ENCODE data around the gene ZBTB4.

The ZBTB4 gene

DNA sequence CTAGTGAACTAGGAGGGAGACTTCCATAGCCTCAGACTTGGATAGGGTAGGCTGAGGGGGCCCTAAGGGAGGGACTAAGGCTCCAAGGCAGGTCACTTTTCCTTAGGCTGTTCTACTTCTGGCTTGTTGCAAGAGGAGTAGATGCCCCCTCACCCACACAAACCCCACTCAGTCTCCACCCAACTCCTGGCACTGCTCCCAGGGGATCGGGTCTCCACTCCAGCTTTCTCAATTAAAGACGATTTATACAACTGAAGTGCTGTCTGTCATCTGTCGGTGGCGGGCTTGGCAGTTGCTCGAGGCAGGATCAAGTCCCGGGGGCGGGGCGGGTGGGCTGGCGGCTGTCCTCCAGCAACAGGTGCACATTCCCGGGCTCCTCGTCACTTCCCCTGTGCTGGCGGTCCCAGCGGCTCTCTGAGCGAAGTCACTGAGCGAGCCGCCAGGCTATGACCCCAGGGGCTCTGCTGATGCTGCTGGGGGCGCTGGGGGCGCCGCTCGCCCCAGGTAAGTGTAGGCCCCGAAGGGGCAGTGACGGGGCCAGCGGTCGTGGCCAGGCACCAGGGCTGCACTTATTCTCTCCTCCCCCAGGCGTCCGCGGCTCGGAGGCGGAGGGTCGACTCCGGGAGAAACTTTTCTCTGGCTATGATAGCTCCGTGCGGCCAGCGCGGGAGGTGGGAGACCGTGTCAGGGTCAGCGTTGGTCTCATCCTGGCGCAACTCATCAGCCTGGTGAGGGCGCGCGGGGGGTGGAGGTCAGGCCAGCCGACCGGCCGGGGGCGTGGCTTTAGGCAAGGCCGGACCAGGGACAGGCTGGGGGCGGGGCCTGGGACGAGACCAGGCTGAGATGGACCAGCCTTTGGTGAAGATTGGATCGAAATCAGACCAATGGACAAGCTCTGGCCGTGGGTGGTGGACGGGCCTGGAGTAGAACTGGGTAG lies 34.5 kb downstream of the ZBTB4 start, which contains the start of gene CHRNB1:
TSS of gene CHRNB1 (plus strand) at position 380 of the 937 bp plus-strand sequence. CDS start at position 447, 67 bp downstream.
- DNase-seq: peak; percentile 39
- H3K79me2 ChIP-seq (ENCODE audit: insufficient read depth, low read length): no peaks in the 10 kb centered on the region
- no peaks in the 10 kb centered on the region for H3K36me3 ChIP-seq (ENCODE audit: insufficient read depth, low read length)
- no peak within 1 kb of the TSS for H3K27ac ChIP-seq (ENCODE audit: low read length)
- H3K4me3 ChIP-seq (ENCODE audit: low read depth in 1 of 2, low read length in 2 of 2): peak within 1 kb of the TSS in 1 of 2 experiments; percentile 40; a peak in 2 of 4 replicates
- peak within 1 kb of the TSS; percentile 52 for H3K4me2 ChIP-seq (ENCODE audit: insufficient read depth, low read length)
- H3K27me3 ChIP-seq (ENCODE audit: insufficient read depth, low read length, poor library complexity): peaks cover 2% of the 10 kb centered on the region
- ATAC-seq (ENCODE audit: insufficient read depth, low read depth): peak; percentile 60
- peaks cover 12% of the 10 kb centered on the region for H3K4me1 ChIP-seq (ENCODE audit: insufficient read depth, low read length)
- H4K20me1 ChIP-seq (ENCODE audit: insufficient read depth, low read length): no peaks in the 10 kb centered on the region
- H3K9me3 ChIP-seq (ENCODE audit: insufficient read depth, low read length, severe bottlenecking): no peaks in the 10 kb centered on the region
- TF ChIP-seq, protein P1, sequence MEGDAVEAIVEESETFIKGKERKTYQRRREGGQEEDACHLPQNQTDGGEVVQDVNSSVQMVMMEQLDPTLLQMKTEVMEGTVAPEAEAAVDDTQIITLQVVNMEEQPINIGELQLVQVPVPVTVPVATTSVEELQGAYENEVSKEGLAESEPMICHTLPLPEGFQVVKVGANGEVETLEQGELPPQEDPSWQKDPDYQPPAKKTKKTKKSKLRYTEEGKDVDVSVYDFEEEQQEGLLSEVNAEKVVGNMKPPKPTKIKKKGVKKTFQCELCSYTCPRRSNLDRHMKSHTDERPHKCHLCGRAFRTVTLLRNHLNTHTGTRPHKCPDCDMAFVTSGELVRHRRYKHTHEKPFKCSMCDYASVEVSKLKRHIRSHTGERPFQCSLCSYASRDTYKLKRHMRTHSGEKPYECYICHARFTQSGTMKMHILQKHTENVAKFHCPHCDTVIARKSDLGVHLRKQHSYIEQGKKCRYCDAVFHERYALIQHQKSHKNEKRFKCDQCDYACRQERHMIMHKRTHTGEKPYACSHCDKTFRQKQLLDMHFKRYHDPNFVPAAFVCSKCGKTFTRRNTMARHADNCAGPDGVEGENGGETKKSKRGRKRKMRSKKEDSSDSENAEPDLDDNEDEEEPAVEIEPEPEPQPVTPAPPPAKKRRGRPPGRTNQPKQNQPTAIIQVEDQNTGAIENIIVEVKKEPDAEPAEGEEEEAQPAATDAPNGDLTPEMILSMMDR (IDR thresholded peaks at IDR 0.05; ENCODE audit: borderline replicate concordance, extremely low read depth, low read length, poor library complexity, severe bottlenecking): no peak
- TF ChIP-seq EZH2 (IDR thresholded peaks at IDR 0.05; ENCODE audit: borderline replicate concordance, low read depth, low read length, severe bottlenecking): no peak
- peak within 1 kb of the TSS; percentile 39; the same call in 1 of the 2 replicates for H2AFZ ChIP-seq (ENCODE audit: low read depth, low read length)
- H3K9ac ChIP-seq (ENCODE audit: low read depth, low read length): peak within 1 kb of the TSS; percentile 37; the same call in 1 of the 2 replicates

DNA sequence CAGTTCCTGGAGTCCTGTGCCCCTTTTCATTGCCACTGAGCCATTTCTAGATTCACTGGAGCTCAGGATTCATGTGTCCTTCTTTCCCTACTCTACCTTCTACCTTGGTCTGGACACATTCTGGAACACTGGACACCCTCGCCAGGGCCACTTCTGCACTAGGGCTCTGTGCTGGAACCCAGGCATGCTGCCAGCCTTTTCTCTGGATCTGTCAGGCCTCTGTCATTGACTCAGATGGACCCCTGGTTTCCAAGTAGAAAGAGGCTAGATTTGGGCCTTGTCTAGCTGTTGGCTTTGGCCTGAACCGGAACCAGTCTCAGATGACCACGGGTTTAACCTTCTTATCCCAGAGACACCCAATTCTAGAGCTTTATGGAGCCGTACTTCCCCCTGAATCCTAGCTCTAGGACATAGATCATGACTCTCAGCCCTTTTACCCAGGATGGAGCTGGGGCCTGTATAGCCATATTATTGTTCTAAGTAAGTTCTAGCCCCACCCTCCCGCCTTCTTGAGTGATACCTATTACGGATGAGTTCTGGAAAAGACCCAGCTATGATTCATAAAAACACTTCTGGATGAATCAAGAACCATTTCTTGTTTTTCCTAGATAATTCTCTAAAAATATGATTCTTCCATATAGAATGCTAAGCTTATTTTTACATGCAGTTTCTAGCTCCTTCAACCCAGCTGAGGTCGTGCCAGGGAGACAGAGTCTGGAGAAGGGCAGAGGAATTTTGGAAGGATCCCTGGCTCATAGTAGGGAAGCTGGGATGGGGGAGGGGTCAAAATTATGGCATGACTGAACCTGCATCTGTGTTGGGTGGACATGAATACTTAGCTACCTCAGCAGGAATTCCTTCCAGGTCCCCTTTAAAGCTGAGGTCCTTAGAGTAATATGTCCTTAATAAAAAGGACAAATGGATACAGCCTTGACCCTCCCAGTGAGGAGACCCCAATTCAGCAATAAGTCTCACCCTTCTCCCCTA lies 35.6 kb downstream of the ZBTB4 start:
- Histone ChIP-seq H3K27ac (ENCODE audit: low read length) (no peak overlapping the region), H3K27me3 (ENCODE audit: insufficient read depth, low read length, poor library complexity) (peaks cover 2% of the 10 kb centered on the region), H2AFZ (ENCODE audit: low read depth, low read length) (no peak overlapping the region), H4K20me1 (ENCODE audit: insufficient read depth, low read length) (no peaks in the 10 kb centered on the region), H3K4me2 (ENCODE audit: insufficient read depth, low read length) (0 out of 2 replicates have a peak overlapping the region, but pooled peaks have one; percentile 52), H3K36me3 (ENCODE audit: insufficient read depth, low read length) (no peaks in the 10 kb centered on the region), H3K79me2 (ENCODE audit: insufficient read depth, low read length) (no peaks in the 10 kb centered on the region), H3K9ac (ENCODE audit: low read depth, low read length) (no peak overlapping the region), H3K9me3 (ENCODE audit: insufficient read depth, low read length, severe bottlenecking) (no peaks in the 10 kb centered on the region), H3K4me1 (ENCODE audit: insufficient read depth, low read length) (peaks cover 12% of the 10 kb centered on the region), H3K4me3 (ENCODE audit: low read depth in 1 of 2, low read length in 2 of 2) (no peak overlapping the region)
- TF ChIP-seq, protein P1 (IDR thresholded peaks at IDR 0.05; ENCODE audit: borderline replicate concordance, extremely low read depth, low read length, poor library complexity, severe bottlenecking): no peak
- no peak for TF ChIP-seq EZH2 (IDR thresholded peaks at IDR 0.05; ENCODE audit: borderline replicate concordance, low read depth, low read length, severe bottlenecking)
- DNase-seq (no peak), ATAC-seq (ENCODE audit: insufficient read depth, low read depth) (no peak)

DNA sequence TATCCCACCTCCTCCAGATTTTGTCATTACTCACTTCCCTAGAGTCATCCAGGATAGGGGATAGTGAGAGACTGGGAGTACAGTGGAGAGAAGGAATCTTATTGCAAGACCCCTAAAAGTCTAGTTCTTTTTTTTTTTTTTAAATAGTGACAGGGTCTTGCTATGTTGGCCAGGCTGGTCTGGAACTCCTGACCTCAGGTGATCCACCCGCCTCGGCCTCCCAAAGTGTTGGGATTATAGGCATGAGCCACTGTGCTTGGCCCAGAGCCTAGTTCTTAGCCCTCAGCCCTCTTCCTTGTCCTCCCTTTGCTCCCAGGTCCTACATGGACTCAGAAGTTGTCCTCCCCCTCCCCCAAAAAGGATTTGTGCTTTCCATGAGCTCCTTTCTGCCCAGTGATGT lies 37.3 kb downstream of the ZBTB4 start:
- Histone ChIP-seq H3K27ac (ENCODE audit: low read length) (no peak overlapping the region), H3K4me3 (ENCODE audit: low read depth in 1 of 2, low read length in 2 of 2) (no peak overlapping the region), H3K9ac (ENCODE audit: low read depth, low read length) (no peak overlapping the region), H2AFZ (ENCODE audit: low read depth, low read length) (no peak overlapping the region), H3K9me3 (ENCODE audit: insufficient read depth, low read length, severe bottlenecking) (no peaks in the 10 kb centered on the region), H3K79me2 (ENCODE audit: insufficient read depth, low read length) (no peaks in the 10 kb centered on the region), H3K27me3 (ENCODE audit: insufficient read depth, low read length, poor library complexity) (peaks cover 2% of the 10 kb centered on the region), H3K4me2 (ENCODE audit: insufficient read depth, low read length) (no peak overlapping the region), H3K4me1 (ENCODE audit: insufficient read depth, low read length) (peaks cover 12% of the 10 kb centered on the region), H4K20me1 (ENCODE audit: insufficient read depth, low read length) (no peaks in the 10 kb centered on the region), H3K36me3 (ENCODE audit: insufficient read depth, low read length) (no peaks in the 10 kb centered on the region; the same call in 1 of the 2 replicates)
- ATAC-seq (ENCODE audit: insufficient read depth, low read depth) (no peak), DNase-seq (no peak)
- no peak for TF ChIP-seq EZH2 (IDR thresholded peaks at IDR 0.05; ENCODE audit: borderline replicate concordance, low read depth, low read length, severe bottlenecking)
- TF ChIP-seq, protein P1 (IDR thresholded peaks at IDR 0.05; ENCODE audit: borderline replicate concordance, extremely low read depth, low read length, poor library complexity, severe bottlenecking): no peak
